Thoracic aorta (tissue), 2 donors: Measurements from ENCODE around the gene PIK3R6. TPM values are rescaled to one million over a fixed set of nuclear protein-coding genes. Genes with fewer than 3 reads are reported as not detected.

ENCODE experiments used
- ATAC-seq: fragments of 150-250 bp; one replicate; pipeline ENCODE4 v1.8.0; 2017; ENCODE audit warnings: low read depth; ENCODE audit not compliant: insufficient number of reproducible peaks, low FRiP score
- DNase-seq: peaks from one replicate; pipeline ENCODE4 v3.0.0-alpha.2; 2020; ENCODE audit warnings: low spot score
- H3K27ac ChIP-seq, 2 donors: fragments of 200-600 bp; sonication (generic); 1 replicate in 1 of 2; 2 replicates in 1 of 2; pipeline ENCODE4 v1.5.1; 2016; ENCODE audit warnings: mild to moderate bottlenecking in 2 of 2, moderate library complexity in 2 of 2
- H3K27me3 ChIP-seq: fragments of 200-600 bp; sonication (generic); replicated peaks from 2 replicates; pipeline ENCODE4 v1.6.0; 2016; ENCODE audit warnings: mild to moderate bottlenecking; ENCODE audit not compliant: insufficient read depth
- H3K36me3 ChIP-seq: fragments of 200-600 bp; sonication (generic); one replicate; pipeline ENCODE4 v1.5.1; 2016
- H3K4me1 ChIP-seq, 2 donors: fragments of 200-600 bp; sonication (generic); 1 replicate in 1 of 2; 2 replicates in 1 of 2; pipeline versions ENCODE4 v1.5.1 to v1.6.0; 2016; ENCODE audit warnings: low read depth in 2 of 2, mild to moderate bottlenecking in 1 of 2; ENCODE audit not compliant: control insufficient read depth in 1 of 2
- H3K4me3 ChIP-seq: fragments of 200-600 bp; sonication (generic); 2 replicates; pipeline ENCODE4 v1.5.1; 2016; ENCODE audit warnings: mild to moderate bottlenecking
- H3K9me3 ChIP-seq: fragments of 200-600 bp; sonication (generic); 2 replicates; pipeline ENCODE4 v1.5.1; 2016
- CTCF ChIP-seq: fragments of 200-600 bp; sonication (generic); IDR thresholded peaks from one replicate; pipeline ENCODE4 v1.5.1; 2019; ENCODE audit warnings: antibody characterized with exemption
- total RNA-seq, 2 donors: library from RNA; depleted of rRNA; stranded (reverse); fragments of >200 nt; gene quantifications; one replicate each; pipeline versions ENCODE4 v1.1.0 to v1.2.3, GENCODE V29; 2016

PIK3R6 gene
- total RNA-seq, 2 donors from 2014 or later = 1.5 to 3.5 TPM

GRCh38 chr17:8884336-8884990 lies 17.0 kb upstream of the PIK3R6 start:
- H3K9me3 ChIP-seq = no peaks in the 10 kb centered on the region
- no peak for TF ChIP-seq CTCF
- no peak for ATAC-seq
- no peak for DNase-seq
- no peak overlapping the region for H3K27ac ChIP-seq
- H3K36me3 ChIP-seq = no peaks in the 10 kb centered on the region
- H3K4me1 ChIP-seq = no peaks in the 10 kb centered on the region
- no peaks in the 10 kb centered on the region for H3K27me3 ChIP-seq
- H3K4me3 ChIP-seq = no peak overlapping the region

GRCh38 chr17:8883353-8883752 lies 15.9 kb upstream of the PIK3R6 start:
- DNase-seq (no peak), ATAC-seq (no peak)
- H3K9me3 ChIP-seq = no peaks in the 10 kb centered on the region
- no peak overlapping the region for H3K4me3 ChIP-seq
- no peaks in the 10 kb centered on the region for H3K27me3 ChIP-seq
- H3K27ac ChIP-seq = no peak overlapping the region
- TF ChIP-seq CTCF = no peak
- H3K4me1 ChIP-seq = no peaks in the 10 kb centered on the region
- H3K36me3 ChIP-seq = no peaks in the 10 kb centered on the region

GRCh38 chr17:8881606-8882005 lies 14.1 kb upstream of the PIK3R6 start:
- no peak overlapping the region for H3K27ac ChIP-seq
- ATAC-seq = no peak
- TF ChIP-seq CTCF = no peak

DNA sequence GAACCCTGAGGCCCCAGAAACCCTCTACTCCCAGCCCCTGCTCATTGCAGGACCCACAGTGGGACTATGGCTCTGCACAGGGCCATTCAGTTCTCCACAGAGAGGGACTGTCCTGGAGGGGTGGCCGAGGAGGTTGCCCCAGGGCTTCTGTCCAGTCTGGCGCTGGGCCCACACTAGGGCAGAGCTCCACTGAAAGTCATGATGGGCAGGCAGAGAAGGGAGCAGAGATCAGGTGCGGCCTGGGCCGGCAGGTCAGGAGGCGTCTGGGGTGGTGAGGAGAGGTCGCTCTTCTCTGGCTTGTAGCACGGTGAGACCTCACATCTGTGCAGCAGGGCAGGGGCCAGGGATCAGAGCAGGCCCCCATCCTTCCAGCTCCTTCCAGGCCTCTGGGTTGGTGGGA lies 13.0 kb upstream of the PIK3R6 start:
- DNase-seq (no peak), ATAC-seq (no peak)
- H3K9me3 ChIP-seq = no peaks in the 10 kb centered on the region
- TF ChIP-seq CTCF = no peak
- H3K27ac ChIP-seq = no peak overlapping the region
- no peaks in the 10 kb centered on the region for H3K4me1 ChIP-seq
- no peaks in the 10 kb centered on the region for H3K36me3 ChIP-seq
- H3K27me3 ChIP-seq = no peaks in the 10 kb centered on the region
- H3K4me3 ChIP-seq = no peak overlapping the region

More at GRCh38 chr17:8881606-8882005, 14.1 kb upstream of the PIK3R6 start:
- H3K4me1 ChIP-seq = no peaks in the 10 kb centered on the region
- H3K27me3 ChIP-seq = no peaks in the 10 kb centered on the region
- H3K9me3 ChIP-seq = no peaks in the 10 kb centered on the region
- no peaks in the 10 kb centered on the region for H3K36me3 ChIP-seq
- DNase-seq = no peak
- H3K4me3 ChIP-seq = no peak overlapping the region

GRCh38 chr17:8879410-8879809 lies 11.9 kb upstream of the PIK3R6 start:
- DNase-seq (no peak), ATAC-seq (no peak)
- no peak for TF ChIP-seq CTCF
- Histone ChIP-seq H3K27me3 (no peaks in the 10 kb centered on the region), H3K9me3 (no peaks in the 10 kb centered on the region), H3K4me1 (no peaks in the 10 kb centered on the region), H3K27ac (no peak overlapping the region), H3K36me3 (no peaks in the 10 kb centered on the region), H3K4me3 (no peak overlapping the region)
